HG02588 (cell line): Measurements from ENCODE around the gene MXRA7.
"Not testable (repeated sequence)": the region's sequence is repeated elsewhere in the genome, so short reads cannot be mapped to it uniquely, and the experiment has no call there.

Experiments
- ATAC-seq: cut with Tn5 transposase; IDR thresholded peaks from one replicate; pipeline ENCODE4 v1.9.1; 2021; ENCODE audit warnings: mild to moderate bottlenecking, moderate library complexity; ENCODE audit not compliant: unreplicated experiment

The MXRA7 gene

GRCh38 chr17:76646712-76647111 is 64.1 kb downstream of the MXRA7 start:
- ATAC-seq = no peak

GRCh38 chr17:76645481-76645880 is 65.3 kb downstream of the MXRA7 start:
- ATAC-seq = no peak

- ATAC-seq = no peak
Observed at GRCh38 chr17:76644995-76645394, 65.8 kb downstream of the MXRA7 start.

- ATAC-seq = no peak
Observed at GRCh38 chr17:76643553-76644148, 67.1 kb downstream of the MXRA7 start, which contains the start of gene ST6GALNAC1. ST6GALNAC1 (minus strand) TSS chr17:76643757; CDS start chr17:76643638, 119 bp downstream.

GRCh38 chr17:76642994-76643393 is 67.8 kb downstream of the MXRA7 start:
- no peak for ATAC-seq

- no peak for ATAC-seq
Observed at GRCh38 chr17:76642032-76642561, 68.7 kb downstream of the MXRA7 start.

- no peak for ATAC-seq
Observed at GRCh38 chr17:76641501-76641900, 69.3 kb downstream of the MXRA7 start.

GRCh38 chr17:76640550-76641380 is 70.0 kb downstream of the MXRA7 start:
- no peak for ATAC-seq

GRCh38 chr17:76638263-76638662 is 72.5 kb downstream of the MXRA7 start:
- ATAC-seq = no peak

GRCh38 chr17:76636486-76637206 is 74.1 kb downstream of the MXRA7 start:
- ATAC-seq = not testable (repeated sequence)

- no peak for ATAC-seq
Observed at GRCh38 chr17:76635659-76636360, 75.0 kb downstream of the MXRA7 start.

- ATAC-seq = no peak
Observed at GRCh38 chr17:76635039-76635438, 75.7 kb downstream of the MXRA7 start.

GRCh38 chr17:76633628-76634328 is 77.0 kb downstream of the MXRA7 start:
- ATAC-seq = no peak

GRCh38 chr17:76631821-76632565 is 78.8 kb downstream of the MXRA7 start:
- no peak for ATAC-seq

GRCh38 chr17:76630151-76630550 is 80.6 kb downstream of the MXRA7 start:
- no peak for ATAC-seq
